Duodenal mucosa (tissue), 2 donors: ENCODE measurements around the gene VSTM2L.

Source experiments
- H3K27ac ChIP-seq: one replicate; pipeline ENCODE4 v1.7.0; 2013; ENCODE audit warnings: low read depth, low read length
- H3K27me3 ChIP-seq, 2 donors: one replicate each; pipeline ENCODE4 v1.7.0; 2013; ENCODE audit warnings: low read length in 2 of 2, control low read depth in 1 of 2; ENCODE audit not compliant: insufficient read depth in 2 of 2, control insufficient read depth in 1 of 2
- H3K36me3 ChIP-seq, 2 donors: one replicate each; pipeline ENCODE4 v1.7.0; 2013; ENCODE audit warnings: low read length in 2 of 2, control low read depth in 1 of 2; ENCODE audit not compliant: insufficient read depth in 2 of 2, control insufficient read depth in 1 of 2
- H3K4me1 ChIP-seq, 2 donors: one replicate each; pipeline ENCODE4 v1.7.0; 2013; ENCODE audit warnings: low read length in 2 of 2, control low read depth in 1 of 2; ENCODE audit not compliant: insufficient read depth in 2 of 2, control insufficient read depth in 1 of 2
- H3K4me3 ChIP-seq, 2 donors: one replicate each; pipeline ENCODE4 v1.7.0; 2013; ENCODE audit warnings: low read length in 2 of 2, low read depth in 1 of 2
- H3K9ac ChIP-seq, 2 donors: one replicate each; pipeline ENCODE4 v1.7.0; 2013; ENCODE audit warnings: low read length in 2 of 2, low read depth in 1 of 2
- H3K9me3 ChIP-seq, 2 donors: one replicate each; pipeline ENCODE4 v1.7.0; 2013; ENCODE audit warnings: low read length in 2 of 2, control low read depth in 1 of 2; ENCODE audit not compliant: control insufficient read depth in 1 of 2

VSTM2L gene

DNA sequence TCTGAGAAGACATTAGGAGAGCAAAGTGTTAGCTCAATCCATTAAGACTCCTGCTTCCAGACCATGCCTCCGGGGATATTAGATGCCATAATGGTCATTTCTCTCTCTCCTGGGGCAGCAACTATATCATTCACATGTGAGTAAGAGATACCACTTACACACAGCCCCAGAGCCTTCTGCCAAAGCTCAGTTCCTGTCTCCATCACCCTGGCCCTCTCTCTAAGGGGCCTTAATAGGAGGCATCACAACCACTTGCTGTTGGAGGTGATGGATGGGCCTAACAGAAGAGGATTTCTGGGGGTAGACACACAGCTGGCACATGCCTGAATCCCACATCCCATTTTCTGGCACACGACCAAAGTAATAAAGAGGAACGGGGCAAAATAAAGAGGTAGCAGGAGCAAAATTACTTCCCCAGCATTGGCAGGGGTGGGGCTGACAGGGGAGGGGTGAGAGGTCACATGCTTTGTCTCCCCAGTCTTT lies 34.0 kb upstream of the VSTM2L start:
- Histone ChIP-seq H3K4me3 (no peak overlapping the region), H3K27ac (no peak overlapping the region), H3K4me1 (no peaks in the 10 kb centered on the region), H3K9me3 (no peaks in the 10 kb centered on the region), H3K27me3 (no peaks in the 10 kb centered on the region), H3K9ac (no peak overlapping the region), H3K36me3 (peaks cover 25 to 63% of the 10 kb centered on the region in 2 donors)

DNA sequence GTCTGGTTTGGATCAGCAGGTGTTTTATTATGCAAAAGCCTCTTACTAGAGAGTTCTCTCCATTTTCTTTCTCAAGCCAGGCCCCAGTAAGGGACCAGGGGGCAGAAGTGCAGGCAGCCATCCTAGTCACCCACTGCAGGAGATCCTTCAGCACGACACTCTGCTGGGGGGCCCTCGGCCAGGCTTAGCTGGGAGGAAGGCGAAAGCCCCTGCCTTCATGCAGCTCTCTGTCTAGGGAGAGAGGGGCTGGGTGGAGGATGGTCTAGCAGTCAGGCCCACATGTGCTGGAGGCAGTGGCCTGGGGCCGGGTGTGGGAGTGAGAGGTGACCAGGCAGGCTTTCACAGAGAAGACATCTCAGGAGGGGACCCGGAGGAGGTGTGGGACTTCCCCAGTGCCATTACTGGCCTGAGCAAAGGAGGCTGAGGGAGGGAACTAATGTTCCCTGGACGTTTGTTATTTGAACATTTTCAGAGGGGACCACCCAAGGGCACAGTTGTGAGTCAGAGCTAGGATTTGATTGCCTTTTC lies 33.5 kb upstream of the VSTM2L start:
- H3K4me1 ChIP-seq, result no peaks in the 10 kb centered on the region
- no peak overlapping the region for H3K27ac ChIP-seq
- H3K9me3 ChIP-seq, result no peaks in the 10 kb centered on the region
- H3K4me3 ChIP-seq, result no peak overlapping the region
- no peaks in the 10 kb centered on the region for H3K27me3 ChIP-seq
- peaks cover 28 to 66% of the 10 kb centered on the region in 2 donors for H3K36me3 ChIP-seq
- no peak overlapping the region for H3K9ac ChIP-seq

DNA sequence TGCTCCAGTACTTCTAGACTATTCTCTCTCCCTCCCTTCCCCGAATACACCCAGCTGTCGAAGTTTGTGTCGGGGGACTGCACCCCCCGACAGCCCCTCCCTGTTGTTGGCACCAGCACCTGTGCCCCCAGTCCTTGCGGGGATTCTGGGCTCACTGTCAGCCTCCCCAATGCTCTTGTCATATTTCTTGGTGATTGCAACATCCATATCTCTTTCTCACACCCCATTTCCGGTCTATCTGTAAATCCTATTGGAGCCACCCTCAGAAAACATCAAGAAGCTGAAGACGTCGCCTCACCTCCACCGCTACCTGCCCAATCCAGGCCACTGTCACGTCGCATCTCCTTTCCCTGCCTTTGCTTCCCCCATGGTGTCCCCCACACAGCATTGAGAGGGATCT lies 32.6 kb upstream of the VSTM2L start:
- Histone ChIP-seq H3K27me3 (no peaks in the 10 kb centered on the region), H3K36me3 (peaks cover 22 to 60% of the 10 kb centered on the region in 2 donors), H3K4me1 (no peaks in the 10 kb centered on the region), H3K9ac (no peak overlapping the region), H3K4me3 (no peak overlapping the region), H3K27ac (no peak overlapping the region), H3K9me3 (no peaks in the 10 kb centered on the region)

DNA sequence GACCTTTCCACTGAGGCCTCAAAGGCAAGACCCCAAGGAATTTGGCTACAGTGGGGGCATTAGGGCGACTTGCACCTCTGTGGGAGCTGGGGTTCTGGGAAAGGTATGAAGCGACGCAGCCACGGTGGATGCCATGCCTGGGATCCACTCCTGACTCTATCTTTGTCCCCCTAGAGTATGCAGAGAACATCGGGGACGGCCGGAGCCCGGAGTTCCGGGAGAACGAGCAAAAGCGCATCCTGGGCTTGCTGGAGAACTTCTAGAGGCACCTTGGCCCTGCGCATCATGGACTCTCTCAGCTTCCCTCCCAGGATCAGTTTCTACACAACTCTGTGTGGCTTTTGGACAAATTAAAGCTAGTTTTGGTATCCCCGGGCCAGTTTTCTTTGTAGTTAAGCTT lies 31.2 kb upstream of the VSTM2L start:
- H3K9me3 ChIP-seq, result no peaks in the 10 kb centered on the region
- H3K27me3 ChIP-seq, result no peaks in the 10 kb centered on the region
- H3K4me3 ChIP-seq, result no peak overlapping the region
- no peak overlapping the region for H3K9ac ChIP-seq
- H3K27ac ChIP-seq, result no peak overlapping the region
- H3K36me3 ChIP-seq, result peaks cover 22 to 49% of the 10 kb centered on the region in 2 donors
- H3K4me1 ChIP-seq, result no peaks in the 10 kb centered on the region

DNA sequence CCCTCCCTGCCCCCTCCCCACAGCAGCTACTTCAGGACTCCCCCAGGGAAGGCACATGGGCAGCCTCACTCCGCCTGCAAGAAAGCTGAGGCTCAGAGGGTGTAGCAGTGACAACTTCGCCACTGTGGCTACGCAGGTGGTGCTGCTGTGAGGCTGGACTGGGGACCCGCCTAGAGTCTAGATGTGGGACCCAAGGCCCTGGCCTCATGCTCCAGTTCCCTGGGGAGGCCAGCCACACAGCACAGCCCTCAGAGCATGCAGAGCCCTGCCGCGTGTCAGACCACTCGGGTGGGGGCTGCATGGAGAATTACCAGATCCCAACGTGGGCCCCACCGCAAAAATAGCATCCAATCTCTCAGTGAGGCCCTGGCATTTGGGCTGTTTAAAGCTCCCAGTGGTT lies 30.8 kb upstream of the VSTM2L start:
- no peak overlapping the region for H3K27ac ChIP-seq
- no peaks in the 10 kb centered on the region for H3K9me3 ChIP-seq
- H3K4me3 ChIP-seq, result no peak overlapping the region
- H3K27me3 ChIP-seq, result no peaks in the 10 kb centered on the region
- H3K36me3 ChIP-seq, result peaks cover 22 to 49% of the 10 kb centered on the region in 2 donors
- H3K9ac ChIP-seq, result no peak overlapping the region
- H3K4me1 ChIP-seq, result no peaks in the 10 kb centered on the region

DNA sequence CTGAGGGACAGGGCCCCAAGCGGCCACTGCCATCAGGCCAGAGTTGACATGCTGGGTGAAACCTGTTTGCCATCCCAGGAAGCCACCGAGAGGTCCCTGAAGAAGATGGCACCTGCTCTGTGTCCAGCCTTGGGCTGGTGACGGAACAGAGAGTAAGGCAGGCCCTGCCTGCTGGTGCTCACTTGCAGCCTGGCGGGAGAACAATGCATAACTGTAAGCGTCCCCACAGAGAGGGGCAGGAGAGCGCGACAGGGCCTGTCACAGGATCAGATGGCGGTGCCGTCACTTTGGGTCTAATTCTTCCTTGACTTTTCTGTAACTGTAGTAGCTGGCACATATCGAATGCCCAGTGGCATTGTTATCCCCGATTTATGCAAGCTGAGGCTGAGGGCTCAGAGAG lies 29.0 kb upstream of the VSTM2L start:
- Histone ChIP-seq H3K9ac (no peak overlapping the region), H3K4me3 (no peak overlapping the region), H3K9me3 (no peaks in the 10 kb centered on the region), H3K4me1 (no peaks in the 10 kb centered on the region), H3K27me3 (no peaks in the 10 kb centered on the region), H3K36me3 (peaks cover 15 to 41% of the 10 kb centered on the region in 2 donors), H3K27ac (no peak overlapping the region)

DNA sequence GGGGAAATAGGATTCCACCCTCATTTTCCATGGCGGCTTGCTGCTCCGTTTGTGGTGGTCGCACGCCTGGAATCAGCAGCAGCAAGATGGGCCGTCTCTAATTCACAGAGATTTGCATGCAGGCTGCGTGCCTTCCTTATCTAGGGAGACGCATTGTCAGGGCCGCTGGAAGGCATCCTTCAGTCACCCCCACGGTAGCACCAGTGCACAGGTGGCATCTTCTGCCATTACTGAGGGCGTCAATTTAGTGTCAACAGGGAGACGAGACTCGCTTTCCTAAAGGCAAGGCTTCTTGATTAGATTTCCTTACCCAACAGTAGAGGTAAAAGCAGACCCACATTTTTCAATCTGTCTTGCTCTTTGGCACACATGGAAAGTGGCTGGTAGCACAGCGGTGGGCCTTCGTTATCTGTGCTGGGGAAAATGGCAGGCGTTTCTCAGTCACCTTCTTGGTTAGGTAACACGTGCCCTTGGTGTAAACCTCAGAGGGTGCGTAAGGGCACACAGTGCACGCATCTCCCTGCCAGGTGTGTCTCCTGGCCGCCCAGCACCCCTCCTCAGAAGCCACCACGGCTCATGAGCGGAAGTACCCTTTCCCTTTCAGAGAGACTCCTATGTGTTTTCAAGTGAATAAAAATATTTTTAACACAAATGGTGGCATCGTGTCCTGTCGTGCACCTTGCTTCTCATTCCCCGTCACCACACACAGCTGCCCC lies 27.3 kb upstream of the VSTM2L start:
- Histone ChIP-seq H3K9me3 (no peaks in the 10 kb centered on the region), H3K27me3 (no peaks in the 10 kb centered on the region), H3K36me3 (peaks cover 8 to 32% of the 10 kb centered on the region in 2 donors), H3K9ac (no peak overlapping the region), H3K4me3 (no peak overlapping the region), H3K4me1 (peaks cover 0 to under 1% of the 10 kb centered on the region in 2 donors), H3K27ac (no peak overlapping the region)

DNA sequence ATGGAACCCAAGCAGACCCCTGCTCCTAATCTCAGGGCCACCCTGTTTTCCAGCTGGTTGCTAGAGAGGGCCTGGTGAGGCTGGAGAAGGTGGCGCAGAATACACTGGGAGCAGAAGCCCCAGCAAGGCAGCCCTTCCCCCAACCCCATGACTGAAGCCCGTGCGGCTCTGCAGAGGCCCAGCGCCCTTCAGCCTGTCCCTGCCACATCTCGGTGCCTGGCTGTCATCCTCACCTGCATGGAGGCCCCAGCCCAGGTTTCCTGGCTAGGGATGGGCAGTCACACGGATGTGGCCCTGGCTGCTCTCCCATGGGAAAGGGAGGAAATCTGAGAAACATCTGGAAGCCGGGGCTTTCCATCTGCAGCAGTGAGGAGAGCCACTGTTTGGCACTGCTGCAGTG lies 26.1 kb upstream of the VSTM2L start:
- Histone ChIP-seq H3K4me1 (peaks cover 0 to 8% of the 10 kb centered on the region in 2 donors), H3K27ac (no peak overlapping the region), H3K27me3 (no peaks in the 10 kb centered on the region), H3K36me3 (peaks cover 7 to 20% of the 10 kb centered on the region in 2 donors), H3K9ac (no peak overlapping the region), H3K9me3 (no peaks in the 10 kb centered on the region), H3K4me3 (no peak overlapping the region)

DNA sequence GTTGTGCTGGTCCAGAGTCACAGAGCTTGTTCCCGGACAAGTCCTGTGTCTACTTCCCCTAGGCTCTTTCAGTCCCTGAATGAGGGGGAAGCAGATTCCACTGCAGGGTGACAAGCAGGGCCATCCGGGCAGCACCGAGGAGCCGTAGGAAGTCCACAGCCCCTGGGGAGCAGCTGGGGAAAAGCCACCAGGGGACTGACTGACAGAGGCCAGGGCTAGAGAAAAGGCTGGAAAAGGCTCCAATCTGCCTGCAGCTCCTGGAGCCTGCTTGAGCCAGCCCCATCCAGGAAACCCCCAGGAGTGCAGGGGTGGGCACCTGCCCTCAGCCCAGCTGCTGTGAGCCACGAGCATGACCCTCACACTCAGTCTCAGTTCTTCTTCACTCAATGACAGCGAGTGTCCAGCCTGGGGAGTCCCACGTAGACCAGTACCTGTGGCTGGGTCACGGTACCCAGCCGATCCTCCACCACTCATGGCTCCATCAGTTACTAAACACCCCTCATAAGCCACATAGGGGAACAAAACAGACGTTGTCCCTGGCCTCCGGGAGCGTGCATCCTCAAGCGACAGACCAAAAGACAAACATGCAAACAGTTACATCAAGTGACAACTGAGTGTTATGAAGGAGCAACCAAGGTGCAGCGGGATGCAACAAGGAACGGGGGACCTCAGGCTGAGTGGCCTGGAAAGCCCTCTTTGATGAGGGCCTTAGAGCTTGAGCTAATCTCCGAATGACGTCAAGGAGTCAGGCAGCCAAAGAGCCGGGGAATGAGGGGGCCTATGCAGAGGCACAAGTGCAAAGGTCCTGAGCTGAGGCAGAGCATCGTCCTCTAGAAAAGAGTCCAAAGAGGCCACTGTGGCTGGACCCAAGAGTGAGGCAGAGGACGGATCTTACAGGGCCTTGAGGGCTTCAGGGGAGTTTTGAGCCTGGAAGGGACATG lies 24.8 kb upstream of the VSTM2L start:
- peaks cover 0 to 8% of the 10 kb centered on the region in 2 donors for H3K4me1 ChIP-seq
- H3K27me3 ChIP-seq, result no peaks in the 10 kb centered on the region
- H3K9ac ChIP-seq, result no peak overlapping the region
- H3K36me3 ChIP-seq, result peaks cover 7 to 14% of the 10 kb centered on the region in 2 donors
- H3K9me3 ChIP-seq, result no peaks in the 10 kb centered on the region
- H3K27ac ChIP-seq, result no peak overlapping the region
- H3K4me3 ChIP-seq, result no peak overlapping the region
